ENCODE data around the gene SERPINF2. TPM values are rescaled to one million over a fixed set of nuclear protein-coding genes. Genes with fewer than 3 reads are reported as not detected.
"Not testable (repeated sequence)": the region's sequence is repeated elsewhere in the genome, so short reads cannot be mapped to it uniquely, and the experiment has no call there.

SERPINF2 gene
- polyA plus RNA-seq, 1 donor from 2014 or later: not detected

GRCh38 chr17:1736348-1737281 lies 6.1 kb upstream of the SERPINF2 start:
- Histone ChIP-seq H3K9ac (ENCODE audit: low read length) (no peak overlapping the region), H3K4me2 (ENCODE audit: low read length) (no peak overlapping the region), H3K4me3 (ENCODE audit: low read length) (no peak overlapping the region), H4K20me1 (ENCODE audit: insufficient read depth) (no peaks in the 10 kb centered on the region), H3K27ac (ENCODE audit: low read length) (no peak overlapping the region), H3K9me3 (ENCODE audit: low read length) (no peaks in the 10 kb centered on the region), H3K36me3 (ENCODE audit: insufficient read depth, low read length) (no peaks in the 10 kb centered on the region), H3F3A (ENCODE audit: insufficient read depth, low read length, poor library complexity, severe bottlenecking) (no peaks in the 10 kb centered on the region), H3K79me2 (replicated peaks; ENCODE audit: insufficient read depth, low read length) (no peaks in the 10 kb centered on the region), H2AFZ (ENCODE audit: low read depth, low read length) (no peak overlapping the region), H3K27me3 (ENCODE audit: insufficient read depth, low read depth, low read length) (no peaks in the 10 kb centered on the region), H3K9me2 (ENCODE audit: insufficient read depth, low read length) (no peaks in the 10 kb centered on the region)
- no peak for TF ChIP-seq REST (IDR thresholded peaks at IDR 0.05; ENCODE audit: borderline replicate concordance)

GRCh38 chr17:1737531-1738291 lies 5.0 kb upstream of the SERPINF2 start:
- H3K79me2 ChIP-seq (replicated peaks; ENCODE audit: insufficient read depth, low read length): no peaks in the 10 kb centered on the region
- H4K20me1 ChIP-seq (ENCODE audit: insufficient read depth): no peaks in the 10 kb centered on the region
- H3K9me2 ChIP-seq (ENCODE audit: insufficient read depth, low read length): no peaks in the 10 kb centered on the region
- no peak overlapping the region for H3K4me3 ChIP-seq (ENCODE audit: low read length)
- H3K4me2 ChIP-seq (ENCODE audit: low read length): no peak overlapping the region
- H3K27me3 ChIP-seq (ENCODE audit: insufficient read depth, low read depth, low read length): no peaks in the 10 kb centered on the region
- H3K27ac ChIP-seq (ENCODE audit: low read length): no peak overlapping the region
- H2AFZ ChIP-seq (ENCODE audit: low read depth, low read length): no peak overlapping the region
- TF ChIP-seq EP300 (conservative IDR thresholded peaks at IDR 0.05; ENCODE audit: poor library complexity, severe bottlenecking): no peak
- no peak for TF ChIP-seq CTCF (IDR thresholded peaks at IDR 0.05; ENCODE audit: poor library complexity, severe bottlenecking)
- no peak for TF ChIP-seq REST (IDR thresholded peaks at IDR 0.05; ENCODE audit: borderline replicate concordance)
- no peak for TF ChIP-seq TAF1 (IDR thresholded peaks at IDR 0.05; ENCODE audit: low read depth)
- no peak for TF ChIP-seq RAD21 (conservative IDR thresholded peaks at IDR 0.05)
- H3F3A ChIP-seq (ENCODE audit: insufficient read depth, low read length, poor library complexity, severe bottlenecking): no peaks in the 10 kb centered on the region
- no peaks in the 10 kb centered on the region for H3K9me3 ChIP-seq (ENCODE audit: low read length)
- H3K36me3 ChIP-seq (ENCODE audit: insufficient read depth, low read length): no peaks in the 10 kb centered on the region
- H3K9ac ChIP-seq (ENCODE audit: low read length): no peak overlapping the region

GRCh38 chr17:1741899-1742298 lies 772 bp upstream of the SERPINF2 start:
- not testable (repeated sequence) for H3K9me2 ChIP-seq (ENCODE audit: insufficient read depth, low read length); H3K9ac ChIP-seq (ENCODE audit: low read length); H3K27ac ChIP-seq (ENCODE audit: low read length); H3K9me3 ChIP-seq (ENCODE audit: low read length); H2AFZ ChIP-seq (ENCODE audit: low read depth, low read length); H3K4me3 ChIP-seq (ENCODE audit: low read length); H3F3A ChIP-seq (ENCODE audit: insufficient read depth, low read length, poor library complexity, severe bottlenecking); H3K27me3 ChIP-seq (ENCODE audit: insufficient read depth, low read depth, low read length); H3K79me2 ChIP-seq (replicated peaks; ENCODE audit: insufficient read depth, low read length); H3K4me2 ChIP-seq (ENCODE audit: low read length); H4K20me1 ChIP-seq (ENCODE audit: insufficient read depth); H3K36me3 ChIP-seq (ENCODE audit: insufficient read depth, low read length)

Data from neural cell (in vitro differentiated cells).